ENCODE results near the gene RAB27B. TPM values are rescaled to one million over a fixed set of nuclear protein-coding genes. Genes with fewer than 3 reads are reported as not detected.

Gene RAB27B
- polyA plus RNA-seq, result 1 to 10 TPM; 5.7 to 8.6 TPM

- Histone ChIP-seq H3K4me1 (ENCODE audit: control insufficient read depth in 2 of 2, insufficient read depth in 2 of 2, low read length in 1 of 2) (no peaks in the 10 kb centered on the region), H3K4me3 (ENCODE audit: low read depth in 1 of 2, low read length in 2 of 2) (peak within 1 kb of the TSS; percentile 61 to 73), H3K36me3 (ENCODE audit: control insufficient read depth in 2 of 2, insufficient read depth in 2 of 2, low read length in 1 of 2) (no peaks in the 10 kb centered on the region), H3K9me3 (ENCODE audit: control insufficient read depth in 2 of 2, insufficient read depth in 1 of 2, low read depth in 1 of 2, low read length in 1 of 2) (no peaks in the 10 kb centered on the region), H3K27me3 (ENCODE audit: control insufficient read depth in 1 of 2, insufficient read depth in 2 of 2, low read length in 2 of 2) (no peaks in the 10 kb centered on the region), H3K27ac (ENCODE audit: low read depth in 2 of 2, low read length in 1 of 2) (peak within 1 kb of the TSS; percentile 90 to 91)
- 1 to 2% methylated on average over 35 of the region's 35 CpGs for WGBS, 2 donors
Measured at GRCh38 chr18:54828281-54828881, at the start of gene RAB27B. TSS of gene RAB27B (plus strand) at chr18:54828477. CDS start at chr18:54877586, 49,109 bp downstream.

GRCh38 chr18:54780285-54780861, 47.9 kb upstream of the RAB27B start:
- Histone ChIP-seq H3K4me3 (ENCODE audit: low read depth in 1 of 2, low read length in 2 of 2) (no peak overlapping the region), H3K27ac (ENCODE audit: low read depth in 2 of 2, low read length in 1 of 2) (no peak overlapping the region), H3K36me3 (ENCODE audit: control insufficient read depth in 2 of 2, insufficient read depth in 2 of 2, low read length in 1 of 2) (no peaks in the 10 kb centered on the region), H3K4me1 (ENCODE audit: control insufficient read depth in 2 of 2, insufficient read depth in 2 of 2, low read length in 1 of 2) (peaks cover 0 to 2% of the 10 kb centered on the region in 2 donors), H3K27me3 (ENCODE audit: control insufficient read depth in 1 of 2, insufficient read depth in 2 of 2, low read length in 2 of 2) (no peaks in the 10 kb centered on the region), H3K9me3 (ENCODE audit: control insufficient read depth in 2 of 2, insufficient read depth in 1 of 2, low read depth in 1 of 2, low read length in 1 of 2) (peaks cover 0 to 2% of the 10 kb centered on the region in 2 donors)
- WGBS, 2 donors, result 82 to 85% methylated on average over 10 to 11 of the region's 11 CpGs

- Histone ChIP-seq H3K27ac (ENCODE audit: low read depth in 2 of 2, low read length in 1 of 2) (no peak overlapping the region), H3K9me3 (ENCODE audit: control insufficient read depth in 2 of 2, insufficient read depth in 1 of 2, low read depth in 1 of 2, low read length in 1 of 2) (peaks cover 0 to 2% of the 10 kb centered on the region in 2 donors), H3K27me3 (ENCODE audit: control insufficient read depth in 1 of 2, insufficient read depth in 2 of 2, low read length in 2 of 2) (no peaks in the 10 kb centered on the region), H3K36me3 (ENCODE audit: control insufficient read depth in 2 of 2, insufficient read depth in 2 of 2, low read length in 1 of 2) (no peaks in the 10 kb centered on the region), H3K4me1 (ENCODE audit: control insufficient read depth in 2 of 2, insufficient read depth in 2 of 2, low read length in 1 of 2) (no peaks in the 10 kb centered on the region), H3K4me3 (ENCODE audit: low read depth in 1 of 2, low read length in 2 of 2) (no peak overlapping the region)
- 74 to 92% methylated on average over 2 of the region's 2 CpGs for WGBS, 2 donors
Measured at GRCh38 chr18:54780970-54781369, 47.3 kb upstream of the RAB27B start.

- no peak overlapping the region for H3K4me3 ChIP-seq (ENCODE audit: low read depth in 1 of 2, low read length in 2 of 2)
- no peaks in the 10 kb centered on the region for H3K27me3 ChIP-seq (ENCODE audit: control insufficient read depth in 1 of 2, insufficient read depth in 2 of 2, low read length in 2 of 2)
- 78 to 93% methylated on average over 1 of the region's 1 CpG for WGBS, 2 donors
- peaks cover 0 to 2% of the 10 kb centered on the region in 2 donors for H3K9me3 ChIP-seq (ENCODE audit: control insufficient read depth in 2 of 2, insufficient read depth in 1 of 2, low read depth in 1 of 2, low read length in 1 of 2)
- no peak overlapping the region for H3K27ac ChIP-seq (ENCODE audit: low read depth in 2 of 2, low read length in 1 of 2)
- H3K4me1 ChIP-seq (ENCODE audit: control insufficient read depth in 2 of 2, insufficient read depth in 2 of 2, low read length in 1 of 2), result no peaks in the 10 kb centered on the region
- H3K36me3 ChIP-seq (ENCODE audit: control insufficient read depth in 2 of 2, insufficient read depth in 2 of 2, low read length in 1 of 2), result no peaks in the 10 kb centered on the region
Measured at GRCh38 chr18:54783139-54783538, 45.1 kb upstream of the RAB27B start.

GRCh38 chr18:54786206-54786605, 42.1 kb upstream of the RAB27B start:
- 93 to 96% methylated on average over 1 of the region's 1 CpG for WGBS, 2 donors
- Histone ChIP-seq H3K4me1 (ENCODE audit: control insufficient read depth in 2 of 2, insufficient read depth in 2 of 2, low read length in 1 of 2) (no peaks in the 10 kb centered on the region), H3K36me3 (ENCODE audit: control insufficient read depth in 2 of 2, insufficient read depth in 2 of 2, low read length in 1 of 2) (no peaks in the 10 kb centered on the region), H3K27ac (ENCODE audit: low read depth in 2 of 2, low read length in 1 of 2) (no peak overlapping the region), H3K4me3 (ENCODE audit: low read depth in 1 of 2, low read length in 2 of 2) (no peak overlapping the region), H3K27me3 (ENCODE audit: control insufficient read depth in 1 of 2, insufficient read depth in 2 of 2, low read length in 2 of 2) (no peaks in the 10 kb centered on the region), H3K9me3 (ENCODE audit: control insufficient read depth in 2 of 2, insufficient read depth in 1 of 2, low read depth in 1 of 2, low read length in 1 of 2) (no peaks in the 10 kb centered on the region)

GRCh38 chr18:54787121-54787520, 41.2 kb upstream of the RAB27B start:
- H3K9me3 ChIP-seq (ENCODE audit: control insufficient read depth in 2 of 2, insufficient read depth in 1 of 2, low read depth in 1 of 2, low read length in 1 of 2), result no peaks in the 10 kb centered on the region
- 52 to 60% methylated on average over 5 of the region's 5 CpGs for WGBS, 2 donors
- H3K36me3 ChIP-seq (ENCODE audit: control insufficient read depth in 2 of 2, insufficient read depth in 2 of 2, low read length in 1 of 2), result no peaks in the 10 kb centered on the region
- no peaks in the 10 kb centered on the region for H3K4me1 ChIP-seq (ENCODE audit: control insufficient read depth in 2 of 2, insufficient read depth in 2 of 2, low read length in 1 of 2)
- H3K27me3 ChIP-seq (ENCODE audit: control insufficient read depth in 1 of 2, insufficient read depth in 2 of 2, low read length in 2 of 2), result no peaks in the 10 kb centered on the region
- H3K27ac ChIP-seq (ENCODE audit: low read depth in 2 of 2, low read length in 1 of 2), result no peak overlapping the region
- no peak overlapping the region for H3K4me3 ChIP-seq (ENCODE audit: low read depth in 1 of 2, low read length in 2 of 2)

- H3K4me3 ChIP-seq (ENCODE audit: low read depth in 1 of 2, low read length in 2 of 2), result no peak overlapping the region
- H3K36me3 ChIP-seq (ENCODE audit: control insufficient read depth in 2 of 2, insufficient read depth in 2 of 2, low read length in 1 of 2), result no peaks in the 10 kb centered on the region
- H3K4me1 ChIP-seq (ENCODE audit: control insufficient read depth in 2 of 2, insufficient read depth in 2 of 2, low read length in 1 of 2), result no peaks in the 10 kb centered on the region
- no peaks in the 10 kb centered on the region for H3K9me3 ChIP-seq (ENCODE audit: control insufficient read depth in 2 of 2, insufficient read depth in 1 of 2, low read depth in 1 of 2, low read length in 1 of 2)
- H3K27ac ChIP-seq (ENCODE audit: low read depth in 2 of 2, low read length in 1 of 2), result no peak overlapping the region
- H3K27me3 ChIP-seq (ENCODE audit: control insufficient read depth in 1 of 2, insufficient read depth in 2 of 2, low read length in 2 of 2), result no peaks in the 10 kb centered on the region
Measured at GRCh38 chr18:54787616-54788015, 40.7 kb upstream of the RAB27B start.

GRCh38 chr18:54790109-54790508, 38.2 kb upstream of the RAB27B start:
- 64 to 65% methylated on average over 1 of the region's 1 CpG for WGBS, 2 donors
- Histone ChIP-seq H3K27me3 (ENCODE audit: control insufficient read depth in 1 of 2, insufficient read depth in 2 of 2, low read length in 2 of 2) (no peaks in the 10 kb centered on the region), H3K4me1 (ENCODE audit: control insufficient read depth in 2 of 2, insufficient read depth in 2 of 2, low read length in 1 of 2) (no peaks in the 10 kb centered on the region), H3K27ac (ENCODE audit: low read depth in 2 of 2, low read length in 1 of 2) (no peak overlapping the region), H3K4me3 (ENCODE audit: low read depth in 1 of 2, low read length in 2 of 2) (no peak overlapping the region), H3K36me3 (ENCODE audit: control insufficient read depth in 2 of 2, insufficient read depth in 2 of 2, low read length in 1 of 2) (no peaks in the 10 kb centered on the region), H3K9me3 (ENCODE audit: control insufficient read depth in 2 of 2, insufficient read depth in 1 of 2, low read depth in 1 of 2, low read length in 1 of 2) (no peaks in the 10 kb centered on the region)

GRCh38 chr18:54791657-54792056, 36.6 kb upstream of the RAB27B start:
- WGBS, 2 donors, result 97 to 98% methylated on average over 12 of the region's 12 CpGs
- Histone ChIP-seq H3K27me3 (ENCODE audit: control insufficient read depth in 1 of 2, insufficient read depth in 2 of 2, low read length in 2 of 2) (no peaks in the 10 kb centered on the region), H3K9me3 (ENCODE audit: control insufficient read depth in 2 of 2, insufficient read depth in 1 of 2, low read depth in 1 of 2, low read length in 1 of 2) (no peaks in the 10 kb centered on the region), H3K4me1 (ENCODE audit: control insufficient read depth in 2 of 2, insufficient read depth in 2 of 2, low read length in 1 of 2) (no peaks in the 10 kb centered on the region), H3K27ac (ENCODE audit: low read depth in 2 of 2, low read length in 1 of 2) (no peak overlapping the region), H3K4me3 (ENCODE audit: low read depth in 1 of 2, low read length in 2 of 2) (no peak overlapping the region), H3K36me3 (ENCODE audit: control insufficient read depth in 2 of 2, insufficient read depth in 2 of 2, low read length in 1 of 2) (no peaks in the 10 kb centered on the region)

- 95 to 97% methylated on average over 9 of the region's 9 CpGs for WGBS, 2 donors
- Histone ChIP-seq H3K9me3 (ENCODE audit: control insufficient read depth in 2 of 2, insufficient read depth in 1 of 2, low read depth in 1 of 2, low read length in 1 of 2) (no peaks in the 10 kb centered on the region), H3K4me1 (ENCODE audit: control insufficient read depth in 2 of 2, insufficient read depth in 2 of 2, low read length in 1 of 2) (no peaks in the 10 kb centered on the region), H3K27me3 (ENCODE audit: control insufficient read depth in 1 of 2, insufficient read depth in 2 of 2, low read length in 2 of 2) (no peaks in the 10 kb centered on the region), H3K27ac (ENCODE audit: low read depth in 2 of 2, low read length in 1 of 2) (no peak overlapping the region), H3K36me3 (ENCODE audit: control insufficient read depth in 2 of 2, insufficient read depth in 2 of 2, low read length in 1 of 2) (no peaks in the 10 kb centered on the region), H3K4me3 (ENCODE audit: low read depth in 1 of 2, low read length in 2 of 2) (no peak overlapping the region)
Measured at GRCh38 chr18:54792079-54792478, 36.2 kb upstream of the RAB27B start.
